Endothelial cell of umbilical vein (primary cell): ENCODE data around the gene SUGCT.

ENCODE experiments used
- CTCF ChIP-seq, 2 donors: IDR thresholded peaks; 1 replicate in 1 of 2; 2 replicates in 1 of 2; pipeline ENCODE4 v1.5.1; 2011; ENCODE audit warnings: low read length in 2 of 2, mild to moderate bottlenecking in 2 of 2, moderate library complexity in 2 of 2, control low read depth in 1 of 2, inconsistent platforms in 1 of 2, low read depth in 1 of 2; ENCODE audit not compliant: insufficient read depth in 1 of 2; ENCODE audit errors: extremely low read depth in 1 of 2
- EZH2 ChIP-seq: IDR thresholded peaks from 2 replicates; pipeline ENCODE4 v1.6.1; 2012; ENCODE audit warnings: borderline replicate concordance, low read depth, mild to moderate bottlenecking, moderate library complexity, low read length, inconsistent platforms; ENCODE audit not compliant: severe bottlenecking
- GATA2 ChIP-seq: IDR thresholded peaks from 2 replicates; pipeline ENCODE4 v1.7.0; 2011; ENCODE audit warnings: low read depth, mild to moderate bottlenecking, moderate library complexity, mixed read lengths, low read length; ENCODE audit not compliant: insufficient read length, insufficient read depth
- JUN ChIP-seq: IDR thresholded peaks from 2 replicates; pipeline ENCODE4 v1.6.1; 2011; ENCODE audit warnings: borderline replicate concordance, low read depth; ENCODE audit not compliant: insufficient read length, insufficient read depth
- MAX ChIP-seq: IDR thresholded peaks from 2 replicates; pipeline ENCODE4 v1.6.1; 2011; ENCODE audit not compliant: insufficient read depth, insufficient read length
- POLR2A ChIP-seq: IDR thresholded peaks from 2 replicates; pipeline ENCODE4 v1.6.1; 2012; ENCODE audit warnings: low read depth, mild to moderate bottlenecking, control low read depth, low read length
- POLR2AphosphoS5 ChIP-seq: IDR thresholded peaks from 2 replicates; pipeline ENCODE4 v1.6.1; 2012; ENCODE audit warnings: low read depth, mild to moderate bottlenecking, control low read depth, low read length, moderate library complexity; ENCODE audit not compliant: insufficient read depth

GRCh38 chr7:40629891-40630290 lies 495.1 kb downstream of the SUGCT start:
- no peak for TF ChIP-seq JUN
- no peak for TF ChIP-seq CTCF (IDR thresholded peaks at IDR 0.05; ENCODE audit: extremely low read depth in 1 of 2, insufficient read depth in 1 of 2, low read depth in 1 of 2, low read length in 2 of 2)
- TF ChIP-seq POLR2AphosphoS5, result no peak
- no peak for TF ChIP-seq POLR2A
- no peak for TF ChIP-seq MAX
- TF ChIP-seq EZH2, result no peak
- no peak for TF ChIP-seq GATA2
